ENCODE data around the gene SLC13A1. TPM values are rescaled to one million over a fixed set of nuclear protein-coding genes. Genes with fewer than 3 reads are reported as not detected.

The SLC13A1 gene
- total RNA-seq, 2 donors from 2014 or later = not detected

DNA sequence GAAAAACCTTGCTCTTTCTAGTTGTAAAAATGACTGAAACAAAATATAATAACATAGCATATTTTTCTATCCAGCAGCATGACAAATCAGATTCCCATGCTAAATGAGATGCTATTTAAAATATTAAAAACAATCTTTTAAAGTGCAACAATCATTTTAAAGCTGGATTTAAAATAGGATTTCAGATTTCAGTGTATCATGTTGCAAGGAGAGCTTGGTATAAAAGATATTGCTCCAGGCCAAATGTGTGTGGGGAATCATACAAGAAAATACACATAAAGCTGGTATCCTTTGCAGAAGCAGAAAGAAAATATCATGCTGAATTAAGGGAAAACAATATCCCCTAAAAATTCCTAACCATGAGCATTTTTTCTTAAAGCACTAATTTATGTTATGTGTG lies 42.2 kb downstream of the SLC13A1 start:
- H3K27ac ChIP-seq = no peak overlapping the region
- ATAC-seq (ENCODE audit: insufficient number of reproducible peaks, low FRiP score, low read depth) = no peak
- H3K9me3 ChIP-seq = no peaks in the 10 kb centered on the region
- H3K4me3 ChIP-seq = no peak overlapping the region
- TF ChIP-seq, protein P1, sequence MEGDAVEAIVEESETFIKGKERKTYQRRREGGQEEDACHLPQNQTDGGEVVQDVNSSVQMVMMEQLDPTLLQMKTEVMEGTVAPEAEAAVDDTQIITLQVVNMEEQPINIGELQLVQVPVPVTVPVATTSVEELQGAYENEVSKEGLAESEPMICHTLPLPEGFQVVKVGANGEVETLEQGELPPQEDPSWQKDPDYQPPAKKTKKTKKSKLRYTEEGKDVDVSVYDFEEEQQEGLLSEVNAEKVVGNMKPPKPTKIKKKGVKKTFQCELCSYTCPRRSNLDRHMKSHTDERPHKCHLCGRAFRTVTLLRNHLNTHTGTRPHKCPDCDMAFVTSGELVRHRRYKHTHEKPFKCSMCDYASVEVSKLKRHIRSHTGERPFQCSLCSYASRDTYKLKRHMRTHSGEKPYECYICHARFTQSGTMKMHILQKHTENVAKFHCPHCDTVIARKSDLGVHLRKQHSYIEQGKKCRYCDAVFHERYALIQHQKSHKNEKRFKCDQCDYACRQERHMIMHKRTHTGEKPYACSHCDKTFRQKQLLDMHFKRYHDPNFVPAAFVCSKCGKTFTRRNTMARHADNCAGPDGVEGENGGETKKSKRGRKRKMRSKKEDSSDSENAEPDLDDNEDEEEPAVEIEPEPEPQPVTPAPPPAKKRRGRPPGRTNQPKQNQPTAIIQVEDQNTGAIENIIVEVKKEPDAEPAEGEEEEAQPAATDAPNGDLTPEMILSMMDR (IDR thresholded peaks at IDR 0.05) = no peak
- no peak for DNase-seq (ENCODE audit: low spot score)
- no peaks in the 10 kb centered on the region for H3K4me1 ChIP-seq (ENCODE audit: control insufficient read depth in 1 of 2, low read depth in 2 of 2)
- H3K36me3 ChIP-seq = no peaks in the 10 kb centered on the region
- no peaks in the 10 kb centered on the region for H3K27me3 ChIP-seq (replicated peaks; ENCODE audit: insufficient read depth)

- TF ChIP-seq, protein P1 (IDR thresholded peaks at IDR 0.05) = no peak
- Histone ChIP-seq H3K4me3 (no peak overlapping the region), H3K27ac (no peak overlapping the region), H3K9me3 (no peaks in the 10 kb centered on the region), H3K27me3 (replicated peaks; ENCODE audit: insufficient read depth) (no peaks in the 10 kb centered on the region), H3K36me3 (no peaks in the 10 kb centered on the region), H3K4me1 (ENCODE audit: control insufficient read depth in 1 of 2, low read depth in 2 of 2) (no peaks in the 10 kb centered on the region)
- ATAC-seq (ENCODE audit: insufficient number of reproducible peaks, low FRiP score, low read depth) = no peak
- DNase-seq (ENCODE audit: low spot score) = no peak
Observed at GRCh38 chr7:123155571-123155970, 44.2 kb downstream of the SLC13A1 start.

DNA sequence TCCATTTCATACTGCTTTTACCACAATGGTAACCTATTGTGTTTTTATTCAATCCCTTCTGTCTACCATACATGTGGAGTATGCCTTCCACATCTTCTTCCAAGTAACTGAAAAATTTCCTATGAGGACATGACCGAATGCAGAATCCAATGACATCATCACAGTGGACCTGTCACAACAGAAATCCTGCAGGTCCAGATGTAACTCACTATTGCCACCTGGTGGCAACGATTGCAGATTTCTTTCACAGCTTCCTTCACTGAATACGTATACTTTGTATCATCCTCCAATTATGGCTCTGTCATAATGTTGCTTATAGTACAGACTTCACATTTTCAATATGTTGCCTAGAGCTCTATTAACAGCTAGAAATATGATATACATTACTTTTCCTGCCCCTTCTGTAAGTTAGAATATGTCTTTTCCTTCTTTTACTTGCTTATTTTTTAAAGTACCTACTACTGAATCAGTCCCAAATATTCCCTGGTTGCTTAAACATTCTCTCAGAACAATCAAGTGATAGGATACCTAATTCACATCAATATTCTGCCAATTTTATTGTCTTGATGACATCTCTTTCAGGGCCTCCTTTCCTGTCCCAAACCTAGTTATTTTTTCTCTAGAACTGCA lies 45.4 kb downstream of the SLC13A1 start:
- TF ChIP-seq, protein P1 (IDR thresholded peaks at IDR 0.05) = peak; percentile 71
- DNase-seq (ENCODE audit: low spot score) = peak; percentile 42
- Histone ChIP-seq H3K4me3 (no peak overlapping the region), H3K27me3 (replicated peaks; ENCODE audit: insufficient read depth) (no peaks in the 10 kb centered on the region), H3K36me3 (no peaks in the 10 kb centered on the region), H3K27ac (no peak overlapping the region), H3K9me3 (no peaks in the 10 kb centered on the region), H3K4me1 (ENCODE audit: control insufficient read depth in 1 of 2, low read depth in 2 of 2) (no peaks in the 10 kb centered on the region)
- ATAC-seq (ENCODE audit: insufficient number of reproducible peaks, low FRiP score, low read depth) = peak; percentile 55

GRCh38 chr7:123151443-123151842 lies 48.3 kb downstream of the SLC13A1 start:
- no peak overlapping the region for H3K4me3 ChIP-seq
- no peak for ATAC-seq (ENCODE audit: insufficient number of reproducible peaks, low FRiP score, low read depth)

GRCh38 chr7:123148813-123149212 lies 51.0 kb downstream of the SLC13A1 start:
- Histone ChIP-seq H3K9me3 (no peaks in the 10 kb centered on the region), H3K4me1 (ENCODE audit: control insufficient read depth in 1 of 2, low read depth in 2 of 2) (no peaks in the 10 kb centered on the region), H3K36me3 (no peaks in the 10 kb centered on the region), H3K4me3 (no peak overlapping the region), H3K27ac (no peak overlapping the region), H3K27me3 (replicated peaks; ENCODE audit: insufficient read depth) (no peaks in the 10 kb centered on the region)
- DNase-seq (ENCODE audit: low spot score) (no peak), ATAC-seq (ENCODE audit: insufficient number of reproducible peaks, low FRiP score, low read depth) (no peak)
- TF ChIP-seq, protein P1 (IDR thresholded peaks at IDR 0.05) = no peak

More at GRCh38 chr7:123151443-123151842, 48.3 kb downstream of the SLC13A1 start:
- H3K36me3 ChIP-seq = no peaks in the 10 kb centered on the region
- no peak for DNase-seq (ENCODE audit: low spot score)
- H3K9me3 ChIP-seq = no peaks in the 10 kb centered on the region
- no peak overlapping the region for H3K27ac ChIP-seq
- H3K4me1 ChIP-seq (ENCODE audit: control insufficient read depth in 1 of 2, low read depth in 2 of 2) = no peaks in the 10 kb centered on the region
- H3K27me3 ChIP-seq (replicated peaks; ENCODE audit: insufficient read depth) = no peaks in the 10 kb centered on the region
- TF ChIP-seq, protein P1 (IDR thresholded peaks at IDR 0.05) = no peak

Data from thoracic aorta (tissue), 2 donors.